ENCODE data around the gene RBFA. TPM values are rescaled to one million over a fixed set of nuclear protein-coding genes. Genes with fewer than 3 reads are reported as not detected.
A peak's percentile ranks its signal among the peaks of the same experiment; 100 is the strongest.

The RBFA gene
- total and polyA plus RNA-seq, 2 donors (not counting 3 experiments of a cell fraction or from before 2014, with no cell fraction given), result 27.4 to 34.8 TPM

DNA sequence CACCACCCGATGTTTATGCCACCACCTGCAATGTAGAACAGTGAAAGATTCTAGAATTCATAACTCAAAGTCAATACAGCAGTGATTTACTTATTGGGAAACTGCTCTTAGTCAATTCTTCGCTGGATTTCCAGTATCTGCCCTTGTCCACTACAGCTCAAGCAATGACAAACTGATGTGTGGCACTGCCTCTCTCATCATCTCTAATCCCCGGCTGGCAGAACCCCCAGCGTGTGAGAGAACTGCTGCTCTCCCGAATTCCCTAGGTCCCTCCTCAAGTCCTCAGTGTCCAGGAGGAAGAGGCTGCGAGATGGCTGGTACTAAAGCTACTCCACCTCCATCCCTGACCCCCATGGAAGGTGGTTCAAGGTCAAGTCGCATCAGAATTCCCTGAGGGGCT lies 47.5 kb upstream of the RBFA start:
- intact Hi-C loops (cut with micrococcal nuclease) (loop anchor here (5.0 kb wide), 1 partner anchor 609 kb away; no protein-coding TSS in a partner anchor), dilution Hi-C loops (cut with MboI; ENCODE audit: extremely low pct_ligation_motif_present, low sequenced_read_pairs) (no loop called here)
- H2AFZ ChIP-seq (ENCODE audit: low read depth, low read length), result no peak overlapping the region
- no peaks in the 10 kb centered on the region for H4K20me1 ChIP-seq (replicated peaks; ENCODE audit: control insufficient read depth, extremely low read depth, insufficient read depth, low read length)
- FAIRE-seq (peak; percentile 37), DNase-seq (ENCODE audit: low read depth, low spot score) (peak; percentile 8)
- peak overlapping the region in 2 of 3 experiments; percentile 1 to 96 for H3K4me3 ChIP-seq (replicated peaks in 1 of 3; ENCODE audit: insufficient read depth in 1 of 3, low read depth in 1 of 3, low read length in 3 of 3)
- no peaks in the 10 kb centered on the region for H3K9me1 ChIP-seq (replicated peaks; ENCODE audit: control insufficient read depth, extremely low read depth, insufficient read depth, low read length)
- H3K9me3 ChIP-seq (replicated peaks; ENCODE audit: control insufficient read depth, insufficient read depth, low read length), result no peaks in the 10 kb centered on the region
- no TSS peak for BruUV-seq (replicated peaks)
- H3K9ac ChIP-seq (replicated peaks; ENCODE audit: extremely low read depth, insufficient read depth, low read length), result peak overlapping the region; percentile 23
- peaks cover 13% of the 10 kb centered on the region for H3K4me1 ChIP-seq (ENCODE audit: control insufficient read depth, extremely low read depth, insufficient read depth, low read length)
- peaks cover 4 to 7% of the 10 kb centered on the region in 2 experiments for H3K36me3 ChIP-seq (ENCODE audit: control insufficient read depth in 2 of 2, extremely low read depth in 1 of 2, insufficient read depth in 2 of 2, low read length in 2 of 2)
- no peak for TF ChIP-seq JUN (IDR thresholded peaks at IDR 0.05; ENCODE audit: borderline replicate concordance, insufficient read depth, insufficient read length, low read depth)
- TF ChIP-seq EZH2 (IDR thresholded peaks at IDR 0.05; ENCODE audit: borderline replicate concordance, low read depth, low read length, severe bottlenecking), result no peak
- TF ChIP-seq POLR2A (IDR thresholded peaks at IDR 0.05; ENCODE audit: low read depth, low read length), result no peak
- no peak for TF ChIP-seq POLR2AphosphoS5 (IDR thresholded peaks at IDR 0.05; ENCODE audit: insufficient read depth, low read depth, low read length)
- TF ChIP-seq MAX (IDR thresholded peaks at IDR 0.05; ENCODE audit: insufficient read depth, insufficient read length), result no peak
- no peak for TF ChIP-seq GATA2 (IDR thresholded peaks at IDR 0.05; ENCODE audit: insufficient read depth, insufficient read length, low read depth, low read length)
- TF ChIP-seq MYC (IDR thresholded peaks at IDR 0.05; ENCODE audit: low read depth, low read length), result no peak
- TF ChIP-seq FOS (IDR thresholded peaks at IDR 0.05; ENCODE audit: borderline replicate concordance, insufficient read depth, low read length), result no peak
- TF ChIP-seq CTCF (IDR thresholded peaks at IDR 0.05; ENCODE audit: extremely low read depth in 1 of 2, insufficient read depth in 1 of 2, low read depth in 1 of 2, low read length in 2 of 2), result no peak
- H3K4me2 ChIP-seq (ENCODE audit: insufficient read depth, low read length), result peak overlapping the region; percentile 97
- H3K79me2 ChIP-seq (ENCODE audit: control insufficient read depth, insufficient read depth, low read length), result peaks cover 65% of the 10 kb centered on the region
- no peak overlapping the region for H3K27ac ChIP-seq (ENCODE audit: insufficient read depth, low read depth, low read length)
- POLR2A ChIA-PET, result no interaction called here
- no peaks in the 10 kb centered on the region for H3K27me3 ChIP-seq (ENCODE audit: control insufficient read depth in 2 of 2, insufficient read depth in 2 of 2, low read length in 2 of 2)
- CTCF ChIA-PET, result interaction anchor here (1.5 kb wide), 1 partner anchor 23 kb away, joined by 5 read pairs; the partner anchor contains the start of gene HSBP1L1
